NCI-H128 (cell line): Measurements from ENCODE around the gene CCNH.

Source experiments
- DNase-seq: peaks from one replicate; lab custom pipeline; 2025; ENCODE audit not compliant: unreplicated experiment; lab: John Stamatoyannopoulos, UW

Gene CCNH

DNA sequence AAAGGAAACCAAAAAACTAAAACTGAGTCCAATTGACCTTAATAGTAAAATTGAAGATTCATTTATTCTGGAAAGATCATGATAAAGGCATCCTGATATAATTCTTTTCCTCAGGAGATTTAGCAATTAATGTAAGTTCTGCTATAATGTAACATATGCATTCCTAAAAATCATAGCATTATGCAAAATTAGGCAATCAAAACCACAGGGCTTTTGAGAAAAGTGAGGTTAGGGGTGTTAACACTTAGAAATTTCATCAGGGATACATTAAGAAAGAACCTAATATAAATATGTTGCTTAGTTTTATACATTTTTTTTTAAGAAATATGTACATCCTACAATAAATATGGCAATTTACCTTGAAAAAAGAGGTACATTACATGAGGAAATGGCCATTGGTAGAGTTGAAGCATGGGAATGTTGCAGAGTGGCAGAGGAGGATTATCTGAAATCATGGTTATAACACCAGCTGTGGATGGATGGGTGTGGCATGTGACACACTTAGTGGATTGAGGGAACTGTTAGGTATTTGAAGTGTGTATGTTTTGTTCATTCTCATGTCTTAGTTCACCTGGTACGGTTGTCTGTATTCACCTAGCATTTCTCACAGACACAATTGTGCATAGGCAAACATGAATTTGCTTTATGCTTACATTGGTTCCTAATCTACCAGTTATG lies 51.1 kb downstream of the CCNH start:
- DNase-seq, result no peak

DNA sequence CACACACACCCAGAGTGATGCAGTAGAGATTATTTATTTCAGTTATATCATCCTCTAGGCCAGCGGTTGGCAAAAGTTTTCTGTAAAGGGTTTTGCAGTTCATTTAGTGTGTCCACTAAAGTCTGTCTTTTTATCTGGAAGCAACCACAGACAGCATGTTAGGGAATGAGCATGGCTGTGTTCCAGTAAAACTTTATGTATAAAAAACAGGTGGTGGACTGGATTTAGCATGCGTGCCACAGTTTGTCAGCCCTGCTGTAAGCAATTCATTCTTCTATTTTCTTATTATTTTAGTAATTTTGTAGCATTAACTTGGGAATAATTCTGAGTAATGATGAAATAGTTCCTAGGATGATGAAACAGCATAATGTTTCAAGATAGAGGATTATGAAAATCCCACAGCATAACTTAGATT lies 51.7 kb downstream of the CCNH start:
- no peak for DNase-seq

- DNase-seq, result no peak
Measured at GRCh38 chr5:87360132-87360531, 52.6 kb downstream of the CCNH start.

- DNase-seq, result no peak
Measured at GRCh38 chr5:87359106-87359505, 53.6 kb downstream of the CCNH start.

DNA sequence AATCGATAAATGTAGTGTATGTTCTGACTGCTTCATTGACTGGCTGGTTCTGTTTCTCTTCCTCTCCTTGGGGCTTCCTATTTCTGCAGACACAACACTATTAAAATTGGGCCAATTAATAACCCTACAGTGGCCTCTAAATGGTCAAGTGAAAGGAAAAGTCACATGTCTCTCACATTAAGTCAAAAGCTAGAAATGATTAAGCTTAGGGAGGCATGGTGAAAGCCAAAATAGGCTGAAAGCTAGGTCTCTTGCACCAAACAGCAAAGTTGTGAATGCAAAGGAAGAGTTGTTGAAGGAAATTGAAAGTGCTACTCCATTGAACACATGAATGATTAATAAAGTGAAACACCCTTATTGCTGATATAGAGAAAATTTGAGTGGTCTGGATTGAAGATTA lies 58.2 kb downstream of the CCNH start:
- DNase-seq, result no peak

DNA sequence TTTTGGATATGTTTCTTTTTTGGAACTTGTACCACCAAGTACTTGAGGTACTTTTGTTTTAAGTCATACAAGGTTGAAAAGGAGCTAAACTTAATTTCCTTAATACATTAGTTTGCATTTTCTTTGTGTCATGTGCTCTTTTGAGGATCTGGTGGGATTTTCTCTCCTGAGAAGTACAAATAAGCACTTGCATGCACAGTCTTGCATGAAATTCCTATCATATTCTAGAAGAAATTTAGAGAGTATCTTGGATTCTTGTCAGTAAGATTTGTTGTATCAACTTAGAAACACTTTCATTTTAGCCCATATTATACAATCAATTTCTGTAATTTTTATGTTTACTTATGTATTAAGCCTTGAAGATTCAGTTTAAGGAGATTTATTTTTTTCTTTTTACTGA lies 64.9 kb downstream of the CCNH start:
- DNase-seq, result no peak

DNA sequence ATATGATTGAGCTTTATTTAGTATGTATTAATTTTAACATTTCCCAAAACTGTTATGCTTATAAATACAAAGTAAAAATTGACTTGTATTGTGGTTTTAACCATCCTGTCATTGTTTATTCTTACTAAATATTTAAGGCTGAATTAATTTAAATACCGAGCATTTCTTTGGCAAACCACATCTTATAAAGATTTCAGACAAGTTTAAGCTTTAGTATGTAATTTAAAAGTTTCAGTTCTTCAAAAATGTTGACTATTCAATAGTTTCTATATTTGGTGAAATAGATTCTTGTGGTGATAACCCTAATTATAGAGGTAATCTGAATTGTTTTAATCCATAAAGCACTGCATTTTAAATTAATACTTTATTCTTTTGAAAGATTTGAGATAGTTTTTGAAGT lies 65.5 kb downstream of the CCNH start:
- no peak for DNase-seq
